A549 treated with ZK216348 at 1 μM for 4 hours (cell line): ENCODE measurements around the gene INTS6. TPM values are rescaled to one million over a fixed set of nuclear protein-coding genes. Genes with fewer than 3 reads are reported as not detected.

Experiments used
- total RNA-seq: library from RNA; stranded (reverse); fragments of 200-300 nt; extraction: Qiagen RNA extraction; gene quantifications from 5 replicates; pipeline ENCODE4 v1.2.3, GENCODE V29; 2022; ENCODE audit warnings: low read depth

Gene INTS6
- 7.9 to 12.9 TPM (median 10.5 TPM) in 5 replicates for total RNA-seq

GRCh38 chr13:51452361-51453206, at the start of gene INTS6:
INTS6 (minus strand) TSS chr13:51453036; CDS start chr13:51452525, 511 bp downstream.

GRCh38 chr13:51339354-51339753, 113.5 kb downstream of the INTS6 start, which contains the start of gene SERPINE3:
SERPINE3 (plus strand) TSS chr13:51339691; CDS start chr13:51341092, 1,401 bp downstream.

Other genes starting within 250 kb of the INTS6 start
- 1.4 to 3.2 TPM (median 2.5 TPM) in 5 replicates for gene FAM124A, start 230.6 kb downstream of the INTS6 start, total RNA-seq
- not detected in 5 replicates for gene SERPINE3, start 113.3 kb downstream of the INTS6 start, total RNA-seq
- 2.5 to 4.1 TPM (median 3.1 TPM) in 5 replicates for gene WDFY2, start 131.4 kb upstream of the INTS6 start, total RNA-seq